Measurements from ENCODE around the gene SMIM38. TPM values are rescaled to one million over a fixed set of nuclear protein-coding genes. Genes with fewer than 3 reads are reported as not detected.

SMIM38 gene
- total RNA-seq, 4 donors from 2014 or later = 0.45 to 2.3 (median 2.0) TPM; not detected in 1

DNA sequence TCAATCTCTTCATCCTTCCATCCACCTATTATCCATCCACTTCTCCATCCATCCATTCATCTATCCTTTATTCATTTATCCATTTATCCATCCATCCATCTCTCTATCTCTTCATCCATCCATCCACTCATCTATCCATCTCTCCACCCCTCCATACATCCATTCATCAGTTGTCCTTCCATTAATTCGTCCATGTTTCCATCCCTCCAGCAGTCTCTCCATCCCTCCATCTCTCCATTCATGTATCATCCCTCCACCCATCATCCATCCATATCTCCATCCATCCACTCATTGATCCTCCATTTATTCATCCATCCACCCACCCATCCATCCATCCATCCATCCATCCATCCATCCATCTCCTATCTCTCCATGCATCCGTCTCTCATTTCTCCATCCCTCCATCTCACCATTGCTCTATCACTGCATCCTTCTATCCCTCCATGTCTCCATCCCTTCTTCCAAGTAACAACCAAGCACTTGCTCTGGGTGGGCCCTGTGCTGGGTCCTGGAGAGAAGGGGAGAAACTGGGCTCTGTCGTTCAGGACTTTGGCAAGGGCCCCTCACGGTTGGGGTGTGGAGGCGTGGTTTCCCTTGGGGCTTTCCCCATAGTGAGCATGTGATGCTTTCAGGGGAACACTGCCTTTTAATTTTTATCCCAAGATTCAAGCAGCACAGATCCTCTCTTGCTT lies 43.3 kb downstream of the SMIM38 start:
- 70 to 81% methylated on average over 5 of the region's 5 CpGs for WGBS, 2 donors
- intact Hi-C loops (cut with DNase I) = no loop called here

DNA sequence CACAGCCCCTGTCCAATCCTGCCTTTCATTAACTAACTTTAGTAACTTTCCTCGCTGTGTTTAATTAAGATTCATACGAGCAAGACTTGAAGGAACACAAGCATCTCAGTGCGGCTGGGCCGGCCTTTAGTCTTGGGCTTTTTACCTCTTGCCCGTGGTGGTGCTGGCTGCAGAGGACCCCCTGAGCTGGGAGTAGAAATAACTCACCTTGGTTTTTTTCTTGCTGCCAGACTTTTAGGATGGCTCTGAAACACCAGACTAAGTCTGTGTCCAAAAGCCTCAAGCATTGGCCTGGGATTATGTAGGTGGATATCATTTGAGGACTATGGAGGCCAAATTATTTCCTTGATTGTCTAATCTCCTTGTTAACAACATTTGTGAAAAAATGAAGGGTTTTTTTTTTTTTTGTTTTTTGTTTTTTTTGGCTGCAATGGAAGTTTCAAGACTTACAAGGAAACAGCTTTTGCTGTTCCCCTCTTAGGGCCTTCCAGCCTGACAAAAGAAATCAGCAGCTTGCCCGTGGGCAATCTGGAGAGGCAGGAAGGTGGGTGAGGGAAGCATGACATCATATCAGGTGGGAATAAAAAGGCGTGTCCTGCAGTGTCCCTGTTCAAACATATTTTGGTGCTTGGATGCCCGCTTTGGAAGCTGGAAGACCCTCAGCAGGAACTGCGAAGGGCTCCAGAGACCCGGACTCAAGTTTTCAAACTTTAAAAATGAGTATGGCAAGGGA lies 44.0 kb downstream of the SMIM38 start:
- WGBS, 2 donors = 76 to 80% methylated on average over 10 of the region's 10 CpGs
- H3K9me3 ChIP-seq = no peaks in the 10 kb centered on the region
- H3K36me3 ChIP-seq = no peaks in the 10 kb centered on the region
- DNase-seq = no peak
- no peaks in the 10 kb centered on the region for H3K4me1 ChIP-seq
- TF ChIP-seq, protein P1, sequence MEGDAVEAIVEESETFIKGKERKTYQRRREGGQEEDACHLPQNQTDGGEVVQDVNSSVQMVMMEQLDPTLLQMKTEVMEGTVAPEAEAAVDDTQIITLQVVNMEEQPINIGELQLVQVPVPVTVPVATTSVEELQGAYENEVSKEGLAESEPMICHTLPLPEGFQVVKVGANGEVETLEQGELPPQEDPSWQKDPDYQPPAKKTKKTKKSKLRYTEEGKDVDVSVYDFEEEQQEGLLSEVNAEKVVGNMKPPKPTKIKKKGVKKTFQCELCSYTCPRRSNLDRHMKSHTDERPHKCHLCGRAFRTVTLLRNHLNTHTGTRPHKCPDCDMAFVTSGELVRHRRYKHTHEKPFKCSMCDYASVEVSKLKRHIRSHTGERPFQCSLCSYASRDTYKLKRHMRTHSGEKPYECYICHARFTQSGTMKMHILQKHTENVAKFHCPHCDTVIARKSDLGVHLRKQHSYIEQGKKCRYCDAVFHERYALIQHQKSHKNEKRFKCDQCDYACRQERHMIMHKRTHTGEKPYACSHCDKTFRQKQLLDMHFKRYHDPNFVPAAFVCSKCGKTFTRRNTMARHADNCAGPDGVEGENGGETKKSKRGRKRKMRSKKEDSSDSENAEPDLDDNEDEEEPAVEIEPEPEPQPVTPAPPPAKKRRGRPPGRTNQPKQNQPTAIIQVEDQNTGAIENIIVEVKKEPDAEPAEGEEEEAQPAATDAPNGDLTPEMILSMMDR (IDR thresholded peaks at IDR 0.05) = no peak
- TF ChIP-seq POLR2A (IDR thresholded peaks at IDR 0.05) = no peak
- H3K27ac ChIP-seq = no peak overlapping the region
- H3K27me3 ChIP-seq = no peaks in the 10 kb centered on the region
- H3K4me3 ChIP-seq (replicated peaks in 1 of 3) = no peak overlapping the region
- intact Hi-C loops (cut with DNase I) = no loop called here

More for the DNA sequence above, 43.3 kb downstream of the SMIM38 start:
- H3K27me3 ChIP-seq = no peaks in the 10 kb centered on the region
- TF ChIP-seq, protein P1 (IDR thresholded peaks at IDR 0.05) = no peak
- TF ChIP-seq POLR2A (IDR thresholded peaks at IDR 0.05) = no peak
- no peaks in the 10 kb centered on the region for H3K9me3 ChIP-seq
- no peak overlapping the region for H3K4me3 ChIP-seq (replicated peaks in 1 of 3)
- no peaks in the 10 kb centered on the region for H3K36me3 ChIP-seq
- no peak overlapping the region for H3K27ac ChIP-seq
- H3K4me1 ChIP-seq = no peaks in the 10 kb centered on the region
- no peak for DNase-seq

DNA sequence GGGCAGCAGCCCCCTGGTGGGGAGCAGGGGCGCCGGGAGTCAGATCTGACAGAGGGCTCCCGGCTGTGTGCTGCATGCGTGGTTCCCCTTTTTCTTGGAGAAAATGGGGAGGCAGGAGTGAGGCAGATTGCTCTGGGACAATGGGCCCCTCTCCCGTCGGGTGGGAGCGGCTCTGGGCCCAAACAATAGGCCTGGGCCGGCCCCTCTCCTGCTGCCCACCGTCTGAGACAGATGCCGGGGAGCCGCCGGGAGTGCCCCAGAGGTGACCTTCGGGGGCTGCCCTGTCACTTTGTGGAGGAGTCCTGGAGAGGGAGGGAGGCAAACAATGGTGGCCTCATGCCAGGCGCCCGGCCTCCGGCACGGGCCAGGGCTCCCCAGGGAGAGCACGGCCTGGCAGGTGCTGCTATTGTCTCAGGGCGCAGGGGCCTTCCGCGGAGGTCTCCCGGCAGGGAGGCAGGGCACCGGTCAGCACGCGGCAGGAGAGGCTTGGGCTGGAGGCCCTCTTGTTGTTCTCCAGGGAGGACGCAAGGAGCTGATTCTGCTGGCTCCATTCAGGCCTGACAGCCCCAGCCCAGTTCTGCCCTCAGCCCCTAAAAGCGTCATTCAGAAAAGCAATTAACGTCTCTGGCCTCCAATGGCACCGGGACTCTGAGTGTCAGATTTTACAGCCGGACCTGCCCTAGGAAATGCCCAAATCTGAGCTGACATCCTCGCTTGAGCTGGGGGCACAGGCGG lies 44.8 kb downstream of the SMIM38 start:
- no peak for DNase-seq
- Histone ChIP-seq H3K36me3 (no peaks in the 10 kb centered on the region), H3K4me3 (replicated peaks in 1 of 3) (no peak overlapping the region), H3K27ac (no peak overlapping the region), H3K4me1 (no peaks in the 10 kb centered on the region), H3K9me3 (no peaks in the 10 kb centered on the region), H3K27me3 (no peaks in the 10 kb centered on the region)
- TF ChIP-seq POLR2A (IDR thresholded peaks at IDR 0.05) = no peak
- TF ChIP-seq, protein P1 (IDR thresholded peaks at IDR 0.05) = no peak
- intact Hi-C loops (cut with DNase I) = no loop called here
- 67% methylated on average over 14 to 23 of the region's 32 CpGs for WGBS, 2 donors

DNA sequence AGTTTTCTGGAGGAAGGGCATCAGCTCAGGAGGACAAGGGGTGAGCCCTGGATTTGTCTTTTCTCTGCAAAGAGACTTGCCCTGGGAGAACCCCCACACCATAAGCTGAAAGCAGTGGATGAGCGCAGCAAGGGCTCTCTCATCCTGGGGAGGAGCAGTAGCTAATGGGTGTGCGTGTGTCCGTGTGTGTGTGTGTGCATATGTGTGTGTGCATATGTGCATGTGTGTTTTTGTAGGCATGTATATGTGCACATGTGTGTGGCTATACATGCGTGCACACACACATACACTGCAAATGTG lies 45.3 kb downstream of the SMIM38 start:
- H3K4me1 ChIP-seq = no peaks in the 10 kb centered on the region
- H3K27me3 ChIP-seq = no peaks in the 10 kb centered on the region
- H3K4me3 ChIP-seq (replicated peaks in 1 of 3) = no peak overlapping the region
- no peak for TF ChIP-seq POLR2A (IDR thresholded peaks at IDR 0.05)
- TF ChIP-seq, protein P1 (IDR thresholded peaks at IDR 0.05) = no peak
- no peak overlapping the region for H3K27ac ChIP-seq
- no peaks in the 10 kb centered on the region for H3K9me3 ChIP-seq
- no peak for DNase-seq
- intact Hi-C loops (cut with DNase I) = no loop called here
- WGBS, 2 donors = 93 to 96% methylated on average over 4 of the region's 4 CpGs
- no peaks in the 10 kb centered on the region for H3K36me3 ChIP-seq
